HG02678 (cell line): ENCODE measurements around the gene PIEZO1.

Source experiments
- ATAC-seq: cut with Tn5 transposase; IDR thresholded peaks from one replicate; pipeline ENCODE4 v1.9.1; 2021; ENCODE audit warnings: mild to moderate bottlenecking, moderate library complexity; ENCODE audit not compliant: unreplicated experiment

Gene PIEZO1

GRCh38 chr16:88694221-88695087 lies 90.6 kb downstream of the PIEZO1 start:
- no peak for ATAC-seq

- ATAC-seq, result no peak
These were observed 91.4 kb downstream of the PIEZO1 start for GRCh38 chr16:88693420-88694177.

GRCh38 chr16:88692861-88693260 lies 92.2 kb downstream of the PIEZO1 start:
- ATAC-seq, result no peak

GRCh38 chr16:88691924-88692560 lies 93.0 kb downstream of the PIEZO1 start:
- ATAC-seq, result no peak

DNA sequence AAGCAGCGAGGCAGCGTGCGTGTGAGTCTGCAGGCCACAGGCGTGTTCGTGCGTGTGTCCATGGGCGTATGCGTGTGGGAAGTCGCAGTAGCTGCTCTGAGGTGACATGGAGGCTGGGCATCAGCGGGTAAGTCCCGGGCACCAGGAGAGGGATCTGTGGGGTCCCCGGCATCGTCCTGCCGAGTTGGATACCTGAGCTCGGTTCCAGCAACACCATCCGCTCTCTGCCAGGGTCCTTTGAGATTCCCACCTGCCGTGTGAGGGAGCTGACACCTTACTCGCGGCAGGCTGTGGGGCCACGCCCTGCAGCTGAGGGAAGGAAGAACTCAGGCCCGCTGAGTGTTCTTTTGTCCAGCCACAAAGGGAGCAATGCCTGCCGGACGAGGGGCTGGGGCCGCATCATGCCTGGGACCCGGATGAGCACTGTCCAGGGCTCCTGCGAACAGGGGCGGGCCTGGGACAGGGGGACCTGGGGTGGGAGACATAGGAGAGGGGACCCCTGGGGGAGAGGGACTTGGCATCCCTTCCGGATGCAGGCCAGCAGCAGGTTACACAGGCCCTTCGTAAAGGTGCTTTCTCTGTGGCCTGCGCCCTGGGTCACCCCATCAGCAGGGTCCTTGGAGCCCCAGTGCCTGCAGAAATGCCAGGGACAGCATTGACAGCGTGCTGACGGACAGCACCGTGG lies 93.7 kb downstream of the PIEZO1 start:
- ATAC-seq, result no peak

DNA sequence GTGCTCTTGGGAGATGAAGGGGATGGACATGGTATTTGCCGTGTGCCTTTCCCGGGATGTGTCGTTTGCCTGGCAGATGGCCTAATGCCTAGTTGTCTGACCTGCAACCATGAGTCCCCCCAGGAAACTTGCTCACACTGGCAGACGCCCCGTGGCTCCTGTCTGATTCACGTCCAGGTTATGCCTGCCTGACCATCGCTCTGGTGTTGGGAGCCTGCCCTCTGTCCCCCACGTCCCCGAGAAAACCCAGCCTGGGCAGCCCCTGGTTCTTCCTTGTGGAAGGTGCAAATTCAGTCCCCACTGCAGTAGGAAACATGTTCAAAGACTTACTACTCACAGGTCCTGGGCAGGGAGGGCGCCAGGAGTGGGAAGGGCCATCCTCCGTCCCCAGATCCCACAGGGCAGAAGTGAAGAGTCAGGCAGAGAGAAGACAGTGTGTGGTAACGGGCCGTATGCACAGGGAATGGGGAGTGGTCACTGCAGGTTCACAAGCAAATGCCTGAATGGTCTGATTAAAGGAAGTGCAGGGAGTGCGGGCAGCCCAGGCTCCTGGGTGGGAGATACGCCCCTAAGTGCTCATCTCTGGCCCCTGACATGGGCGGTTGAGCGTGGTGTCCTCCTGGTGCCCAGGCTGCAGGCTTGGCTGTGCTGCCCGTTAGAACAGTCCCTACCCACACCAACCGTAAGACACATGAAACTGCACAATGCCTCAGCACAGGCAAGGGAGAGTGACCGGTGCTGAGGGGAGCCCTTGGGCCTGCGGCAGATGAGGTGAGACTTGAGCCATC lies 94.5 kb downstream of the PIEZO1 start:
- ATAC-seq, result no peak

- ATAC-seq, result no peak
These were observed 96.8 kb downstream of the PIEZO1 start for GRCh38 chr16:88688013-88688778.

DNA sequence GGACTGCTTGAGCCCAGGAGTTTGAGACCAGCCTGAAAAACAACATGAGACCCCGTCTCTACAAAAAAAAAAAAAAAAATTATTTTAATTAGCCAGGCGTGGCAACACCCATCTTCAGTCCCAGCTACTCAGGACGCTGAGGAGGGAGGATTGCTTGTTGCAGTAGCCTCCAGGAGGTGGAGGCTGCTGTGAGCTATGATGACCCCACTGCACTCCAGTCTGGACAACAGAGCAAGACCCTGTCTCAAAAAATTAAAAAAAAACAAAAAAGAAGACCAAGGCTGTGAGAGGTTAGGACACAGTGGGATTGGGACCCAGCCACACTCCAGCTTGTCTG lies 97.4 kb downstream of the PIEZO1 start:
- ATAC-seq, result no peak

- ATAC-seq, result no peak
These were observed 97.8 kb downstream of the PIEZO1 start for GRCh38 chr16:88687254-88687576.

DNA sequence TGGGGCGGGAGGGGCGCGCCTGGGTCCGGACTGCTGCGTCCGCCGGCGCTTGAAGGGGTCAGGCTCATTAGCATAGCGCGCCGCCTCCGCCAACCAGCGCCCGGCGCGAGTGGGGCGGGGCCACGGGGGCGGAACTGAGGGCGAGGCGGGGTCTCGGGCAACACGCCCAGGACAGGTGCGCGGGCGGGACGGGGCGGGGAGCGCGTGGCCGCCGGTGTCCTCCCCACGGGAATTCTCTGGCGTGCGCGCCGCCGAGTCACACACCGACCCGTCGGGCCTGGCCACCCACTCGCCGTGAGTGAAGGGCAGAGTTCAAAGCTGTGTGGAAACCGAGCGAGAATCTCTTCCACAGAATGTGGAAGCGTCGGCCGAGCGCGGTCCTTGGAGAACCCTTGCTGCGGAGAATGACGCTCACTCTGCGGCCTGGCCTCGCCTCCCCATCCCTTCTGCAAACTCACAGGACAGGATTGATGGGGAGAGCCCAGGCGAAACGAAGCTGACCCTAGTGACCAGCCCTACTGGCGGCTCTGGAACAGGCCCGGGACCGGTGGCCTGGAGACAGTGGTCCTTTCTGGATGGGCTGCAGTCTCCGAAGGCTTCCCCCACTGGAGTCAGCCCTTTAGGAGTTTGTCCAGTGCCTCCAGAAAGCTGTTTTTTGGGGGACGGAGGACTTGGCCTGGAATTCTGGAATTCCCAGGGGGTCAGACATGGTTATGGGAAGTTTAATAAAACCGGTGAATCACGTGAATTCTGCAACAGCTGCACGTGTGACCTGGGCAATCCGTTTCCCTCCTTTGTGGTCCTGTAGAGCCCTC lies 98.4 kb downstream of the PIEZO1 start, which contains the start of gene SNAI3:
TSS of gene SNAI3 (minus strand) at position 69 of the 815 bp plus-strand sequence. CDS start 101 bp downstream, outside the sequence.
- peak; percentile 76 for ATAC-seq

GRCh38 chr16:88686062-88686438 lies 99.0 kb downstream of the PIEZO1 start:
- ATAC-seq, result peak; percentile 16

GRCh38 chr16:88685156-88686061 lies 99.6 kb downstream of the PIEZO1 start:
- ATAC-seq, result no peak

GRCh38 chr16:88684569-88685155 lies 100.4 kb downstream of the PIEZO1 start:
- ATAC-seq, result no peak

GRCh38 chr16:88681709-88682451 lies 103.1 kb downstream of the PIEZO1 start:
- peak; percentile 70 for ATAC-seq

- ATAC-seq, result no peak
These were observed 103.8 kb downstream of the PIEZO1 start for GRCh38 chr16:88681084-88681680.

DNA sequence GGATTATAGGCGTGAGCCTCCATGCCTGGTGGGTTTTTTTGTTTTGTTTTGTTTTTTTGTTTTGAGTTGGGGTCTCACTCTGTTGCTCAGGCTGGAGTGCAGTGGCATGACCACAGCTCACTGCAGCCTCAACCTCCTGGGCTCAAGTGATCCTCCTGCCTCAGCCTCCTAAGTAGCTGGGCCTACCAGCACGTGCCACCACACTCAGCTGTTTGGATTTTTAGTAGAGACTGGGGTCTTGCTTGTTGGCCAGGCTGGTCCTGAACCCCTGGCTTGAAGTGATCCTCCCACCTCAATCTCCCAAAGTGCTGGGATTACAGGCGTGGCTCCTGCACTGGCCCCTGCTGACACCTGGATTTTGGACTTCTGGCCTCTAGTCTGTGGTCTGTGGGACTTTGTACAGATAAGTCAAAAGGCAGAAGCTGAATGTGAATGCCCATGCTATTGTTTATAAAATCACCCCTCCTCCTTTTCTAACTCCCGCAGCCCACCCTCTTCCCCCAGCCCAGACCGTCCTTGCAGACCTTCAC lies 104.4 kb downstream of the PIEZO1 start:
- no peak for ATAC-seq
